H1 (cell line): ENCODE data around the gene AAMDC. TPM values are rescaled to one million over a fixed set of nuclear protein-coding genes. Genes with fewer than 3 reads are reported as not detected.
A peak's percentile ranks its signal among the peaks of the same experiment; 100 is the strongest.

Source experiments
- CTCF ChIA-PET: fragments of 300-600 bp; sonication (Branson Sonifier 250); formaldehyde crosslinking; loops from one replicate; lab custom pipeline; 2021; ENCODE audit not compliant: partially characterized antibody; lab: Charles Lee
- POLR2A ChIA-PET: fragments of 300-600 bp; sonication (Branson Sonifier 250); formaldehyde crosslinking; loops from one replicate; lab custom pipeline; 2021; ENCODE audit warnings: inconsistent platforms; ENCODE audit not compliant: partially characterized antibody; lab: Charles Lee
- DNase-seq, 2 experiments: peaks; one replicate each; pipeline versions ENCODE4 v3.0.0 to v3.0.0-alpha.2; 2010 to 2022; ENCODE audit warnings: low spot score in 2 of 2, low read depth in 1 of 2, mixed read lengths in 1 of 2
- FAIRE-seq: peaks from 2 replicates; lab custom pipeline; 2011; peaks lifted over from hg19 to GRCh38; lab: Jason Lieb, UNC
- H2AFZ ChIP-seq: 2 replicates; pipeline ENCODE4 v1.8.1; 2012; ENCODE audit warnings: low read length, inconsistent platforms
- H2AK5ac ChIP-seq: 2 replicates; pipeline ENCODE4 v1.6.1; 2013; ENCODE audit warnings: low read depth, low read length
- H2BK120ac ChIP-seq: replicated peaks from 2 replicates; pipeline ENCODE3; 2013; ENCODE audit warnings: low read depth, low read length, inconsistent platforms
- H2BK12ac ChIP-seq: 2 replicates; pipeline ENCODE4 v1.6.1; 2013; ENCODE audit warnings: low read depth, low read length
- H2BK15ac ChIP-seq: 2 replicates; pipeline ENCODE4 v1.6.1; 2013; ENCODE audit warnings: low read length
- H2BK20ac ChIP-seq: 2 replicates; pipeline ENCODE4 v1.6.1; 2013; ENCODE audit warnings: low read length
- H2BK5ac ChIP-seq: 2 replicates; pipeline ENCODE4 v1.6.1; 2013; ENCODE audit warnings: low read depth, low read length
- H3K14ac ChIP-seq: 2 replicates; pipeline ENCODE4 v1.6.1; 2013; ENCODE audit warnings: inconsistent platforms; ENCODE audit not compliant: insufficient read length
- H3K18ac ChIP-seq: 2 replicates; pipeline ENCODE4 v1.6.1; 2013; ENCODE audit warnings: low read length; ENCODE audit errors: extremely low read depth
- H3K23ac ChIP-seq: 2 replicates; pipeline ENCODE4 v1.6.1; 2013; ENCODE audit warnings: inconsistent platforms; ENCODE audit not compliant: insufficient read length
- H3K23me2 ChIP-seq: 2 replicates; pipeline ENCODE4 v1.6.1; 2013; ENCODE audit warnings: low read depth, low read length
- H3K27ac ChIP-seq: 2 replicates; pipeline ENCODE4 v1.6.1; 2011; ENCODE audit warnings: low read depth, low read length, inconsistent platforms
- H3K27me3 ChIP-seq, 4 experiments: replicated peaks in 1 of 4; 1 replicate in 1 of 4; 2 replicates in 3 of 4; pipeline versions ENCODE4 v1.6.1 to v1.8.1; 2011 to 2013; ENCODE audit warnings: low read length in 3 of 4, mild to moderate bottlenecking in 3 of 4, inconsistent platforms in 2 of 4, mixed read lengths in 2 of 4, moderate library complexity in 1 of 4; ENCODE audit not compliant: control insufficient read depth in 3 of 4, insufficient read depth in 3 of 4; ENCODE audit errors: extremely low read depth in 1 of 4
- H3K36me3 ChIP-seq, 4 experiments: 2 replicates each; pipeline versions ENCODE4 v1.6.1 to v1.8.1; 2011 to 2013; ENCODE audit warnings: mild to moderate bottlenecking in 4 of 4, low read length in 3 of 4, moderate library complexity in 2 of 4, control low read depth in 1 of 4, inconsistent platforms in 1 of 4; ENCODE audit not compliant: insufficient read depth in 4 of 4, control insufficient read depth in 2 of 4
- H3K4ac ChIP-seq: replicated peaks from 2 replicates; pipeline ENCODE3; 2013; ENCODE audit warnings: low read length, low read depth, mixed read lengths, inconsistent platforms; ENCODE audit not compliant: insufficient read length
- H3K4me1 ChIP-seq, 4 experiments: replicated peaks in 1 of 4; 1 replicate in 1 of 4; 2 replicates in 3 of 4; pipeline versions ENCODE4 v1.6.1 to v1.8.1; 2011 to 2013; ENCODE audit warnings: low read length in 3 of 4, inconsistent platforms in 2 of 4, mixed read lengths in 1 of 4; ENCODE audit not compliant: insufficient read depth in 4 of 4, control insufficient read depth in 3 of 4
- H3K4me2 ChIP-seq, 2 experiments: 2 replicates each; pipeline versions ENCODE4 v1.6.1 to v1.8.1; 2011 to 2013; ENCODE audit warnings: low read depth in 2 of 2, low read length in 2 of 2, control low read depth in 1 of 2, inconsistent platforms in 1 of 2, mild to moderate bottlenecking in 1 of 2; ENCODE audit not compliant: insufficient read depth in 1 of 2
- H3K4me3 ChIP-seq, 4 experiments: fragments of 200-600, 300-600 bp in 1 of 4; sonication (generic), shearing (Covaris generic), sonication (Bioruptor Twin) in 1 of 4; 2 replicates each; pipeline versions ENCODE4 v1.5.1 to v1.8.1; 2011 to 2016; ENCODE audit warnings: low read length in 4 of 4, low read depth in 3 of 4, control low read depth in 2 of 4, inconsistent platforms in 2 of 4, mild to moderate bottlenecking in 2 of 4, mixed read lengths in 1 of 4, moderate library complexity in 1 of 4; ENCODE audit not compliant: insufficient read depth in 2 of 4; ENCODE audit errors: extremely low read depth in 1 of 4
- H3K56ac ChIP-seq: replicated peaks from 2 replicates; pipeline ENCODE3; 2013; ENCODE audit warnings: low read depth, mild to moderate bottlenecking, mixed read lengths, low read length, inconsistent platforms; ENCODE audit not compliant: insufficient read length
- H3K79me1 ChIP-seq: 2 replicates; pipeline ENCODE4 v1.6.1; 2013; ENCODE audit warnings: low read depth, low read length, control low read depth
- H3K79me2 ChIP-seq, 2 experiments: 2 replicates each; pipeline versions ENCODE4 v1.6.1 to v1.8.1; 2012 to 2013; ENCODE audit warnings: low read length in 2 of 2, mild to moderate bottlenecking in 2 of 2, inconsistent platforms in 1 of 2; ENCODE audit not compliant: insufficient read depth in 2 of 2, control insufficient read depth in 1 of 2
- H3K9ac ChIP-seq, 4 experiments: replicated peaks in 1 of 4; 1 replicate in 1 of 4; 2 replicates in 3 of 4; pipeline versions ENCODE4 v1.6.1 to v1.8.1; 2011 to 2013; ENCODE audit warnings: low read depth in 3 of 4, low read length in 3 of 4, control low read depth in 2 of 4, mild to moderate bottlenecking in 2 of 4, moderate library complexity in 2 of 4, inconsistent platforms in 1 of 4; ENCODE audit errors: extremely low read depth in 1 of 4
- H3K9me3 ChIP-seq, 2 experiments: 2 replicates each; pipeline versions ENCODE4 v1.6.1 to v1.8.1; 2012 to 2013; ENCODE audit warnings: mild to moderate bottlenecking in 2 of 2, moderate library complexity in 2 of 2, control low read depth in 1 of 2, inconsistent platforms in 1 of 2, low read depth in 1 of 2, low read length in 1 of 2, mixed read lengths in 1 of 2; ENCODE audit not compliant: insufficient read depth in 2 of 2
- H4K20me1 ChIP-seq, 2 experiments: replicated peaks in 1 of 2; 2 replicates each; pipeline versions ENCODE3 to v1.8.1; 2011 to 2013; ENCODE audit warnings: inconsistent platforms in 2 of 2, low read length in 2 of 2, mild to moderate bottlenecking in 1 of 2; ENCODE audit not compliant: insufficient read depth in 2 of 2, control insufficient read depth in 1 of 2
- H4K5ac ChIP-seq: 2 replicates; pipeline ENCODE4 v1.6.1; 2013; ENCODE audit warnings: low read length, low read depth, mixed read lengths, inconsistent platforms; ENCODE audit not compliant: insufficient read length
- H4K8ac ChIP-seq: 2 replicates; pipeline ENCODE4 v1.8.0; 2013; ENCODE audit warnings: mild to moderate bottlenecking, moderate library complexity, low read length, inconsistent platforms; ENCODE audit not compliant: insufficient read depth; ENCODE audit errors: extremely low read depth
- H4K91ac ChIP-seq: replicated peaks from 2 replicates; pipeline ENCODE3; 2013; ENCODE audit warnings: low read length, mixed read lengths, inconsistent platforms; ENCODE audit not compliant: insufficient read length
- ASH2L ChIP-seq: fragments of 200-600, 300-600 bp; sonication (generic); IDR thresholded peaks from one replicate; pipeline ENCODE4 v1.7.1; 2017; ENCODE audit warnings: low read length
- BCL11A ChIP-seq, 2 experiments: IDR thresholded peaks; one replicate each; pipeline ENCODE4 v1.6.1; 2011; ENCODE audit warnings: low read depth in 2 of 2, low read length in 2 of 2, mild to moderate bottlenecking in 2 of 2
- JUN ChIP-seq: IDR thresholded peaks from 2 replicates; pipeline ENCODE4 v1.6.1; 2011; ENCODE audit warnings: low read depth, mild to moderate bottlenecking, improper control_type of control experiment, low read length
- JUND ChIP-seq: IDR thresholded peaks from 2 replicates; pipeline ENCODE4 v1.6.1; 2011; ENCODE audit warnings: mild to moderate bottlenecking, improper control_type of control experiment, low read length
- POU5F1 ChIP-seq: IDR thresholded peaks from 2 replicates; pipeline ENCODE4 v1.6.1; 2011; ENCODE audit warnings: low read depth, mild to moderate bottlenecking, low read length, moderate library complexity
- RAD21 ChIP-seq, 2 experiments: IDR thresholded peaks in 1 of 2; conservative IDR thresholded peaks in 1 of 2; 2 replicates each; pipeline ENCODE4 v1.6.1; 2011; ENCODE audit warnings: low read depth in 2 of 2, low read length in 2 of 2, improper control_type of control experiment in 1 of 2, inconsistent platforms in 1 of 2, mild to moderate bottlenecking in 1 of 2, moderate library complexity in 1 of 2
- RFX5 ChIP-seq: IDR thresholded peaks from 2 replicates; pipeline ENCODE4 v1.6.1; 2011; ENCODE audit warnings: low read depth, low read length, improper control_type of control experiment, borderline replicate concordance
- SP1 ChIP-seq: IDR thresholded peaks from 2 replicates; pipeline ENCODE4 v1.6.1; 2011; ENCODE audit warnings: low read depth, low read length
- TCF12 ChIP-seq: IDR thresholded peaks from 2 replicates; pipeline ENCODE4 v1.6.1; 2011; ENCODE audit warnings: low read depth, mild to moderate bottlenecking, low read length
- polyA plus RNA-seq, 7 experiments: library from polyadenylated mRNA; depleted of rRNA in 3 of 7; stranded (reverse) in 5 of 7; unstranded in 2 of 7; fragments of >200 nt in 5 of 7; fragments of 200-250 nt in 2 of 7; gene quantifications; 1 replicate in 5 of 7; 2 replicates in 1 of 7; 4 replicates in 1 of 7; pipeline versions ENCODE4 v1.2.1 to v1.2.3, GENCODE V29; 2011 to 2013; ENCODE audit warnings: missing spikeins in 2 of 7, mixed read lengths in 2 of 7
- total RNA-seq: library from RNA; stranded (reverse); fragmentation: NEBNext Ultra II Directional; extraction: Animal tissue kit (Norgen Biotek cat#: 25700); gene quantifications from 2 replicates; pipeline ENCODE4 v1.2.1, GENCODE V29; 2021

The AAMDC gene
- total and polyA plus RNA-seq, 2 of the 8 experiments (the other 6 are each of a cell fraction or from before 2014, with no cell fraction given), result 17.2 to 19.5 TPM

DNA sequence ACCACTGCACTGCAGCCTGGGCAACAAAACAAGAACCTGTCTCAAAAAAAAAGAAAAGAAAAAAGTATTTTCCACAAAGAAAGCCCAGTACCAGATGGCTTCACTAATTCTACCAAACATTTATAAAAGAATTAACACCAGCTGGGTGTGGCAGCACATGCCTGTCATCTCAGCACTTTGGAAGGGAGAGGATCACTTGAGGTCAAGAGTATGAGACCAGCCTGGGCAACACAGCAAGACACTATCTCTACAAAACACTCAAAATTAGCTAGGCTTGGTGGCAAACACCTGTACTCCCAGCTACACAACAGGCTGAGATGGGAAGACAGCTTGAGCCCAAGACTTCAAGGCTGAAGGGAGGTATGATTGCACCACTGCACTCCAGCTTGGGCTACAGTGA, 20.5 kb upstream of the AAMDC start:
- Histone ChIP-seq H2BK15ac (no peak overlapping the region), H3K79me2 (peaks cover 13 to 100% of the 10 kb centered on the region in 2 experiments), H4K5ac (no peak overlapping the region), H3K4ac (no peak overlapping the region), H4K20me1 (peaks cover 10 to 11% of the 10 kb centered on the region in 2 experiments), H3K9me3 (no peaks in the 10 kb centered on the region), H4K91ac (no peak overlapping the region), H3K4me2 (no peak overlapping the region), H3K9ac (no peak overlapping the region), H4K8ac (no peak overlapping the region), H3K23me2 (no peaks in the 10 kb centered on the region), H3K27me3 (no peaks in the 10 kb centered on the region), H3K27ac (peak overlapping the region; percentile 63; the same call in 1 of the 2 replicates), H2BK120ac (no peak overlapping the region), H2BK12ac (no peak overlapping the region), H2BK5ac (no peak overlapping the region), H3K4me3 (no peak overlapping the region), H3K14ac (no peak overlapping the region), H3K36me3 (no peaks in the 10 kb centered on the region), H2AFZ (no peak overlapping the region), H3K23ac (no peak overlapping the region), H3K56ac (no peak overlapping the region), H3K4me1 (0 out of 7 replicates have a peak, but pooled peaks cover 0 to 2% (median 0%) of the 10 kb centered on the region in 4 experiments), H3K79me1 (peaks cover 9% of the 10 kb centered on the region), H2BK20ac (no peak overlapping the region), H3K18ac (no peak overlapping the region), H2AK5ac (peak overlapping the region; percentile 45; the same call in 1 of the 2 replicates)
- FAIRE-seq (no peak), DNase-seq (no peak)
- TF ChIP-seq POU5F1, result no peak
- no peak for TF ChIP-seq JUND
- TF ChIP-seq RFX5, result no peak
- TF ChIP-seq BCL11A (IDR thresholded peaks at IDR 0.05; ENCODE audit: low read depth in 2 of 2, low read length in 2 of 2), result no peak
- no peak for TF ChIP-seq JUN
- TF ChIP-seq ASH2L, result no peak
- TF ChIP-seq SP1, result no peak
- TF ChIP-seq TCF12, result no peak
- no peak for TF ChIP-seq RAD21 (IDR thresholded peaks at IDR 0.05 in 1 of 2, conservative IDR thresholded peaks at IDR 0.05 in 1 of 2; ENCODE audit: low read depth in 2 of 2, low read length in 2 of 2)
- CTCF ChIA-PET, result interaction anchor here (1.5 to 2.0 kb wide), 4 partner anchors 10 to 181 kb away, joined by 3 to 9 read pairs (median 4); no protein-coding TSS in a partner anchor
- POLR2A ChIA-PET, result interaction anchor here (2.2 kb wide), 1 partner anchor 19 kb away, joined by 11 read pairs; no protein-coding TSS in a partner anchor
